ENCODE measurements around the gene ARHGAP31. TPM values are rescaled to one million over a fixed set of nuclear protein-coding genes. Genes with fewer than 3 reads are reported as not detected.
"Not testable (repeated sequence)": the region's sequence is repeated elsewhere in the genome, so short reads cannot be mapped to it uniquely, and the experiment has no call there.

ARHGAP31 gene
- total and polyA plus RNA-seq, 2 experiments from 2014 or later, result 8.1 to 15.3 TPM

GRCh38 chr3:119368298-119368697, 74.1 kb downstream of the ARHGAP31 start:
- no peaks in the 10 kb centered on the region; the same call in 1 of the 2 replicates for H3K36me3 ChIP-seq (ENCODE audit: low read depth)
- H3K9me3 ChIP-seq (ENCODE audit: low read depth), result no peaks in the 10 kb centered on the region
- no peak for DNase-seq
- H3K4me3 ChIP-seq, result no peak overlapping the region
- H3K4me2 ChIP-seq (ENCODE audit: unreplicated experiment), result no peak overlapping the region
- no peak overlapping the region for H3K9ac ChIP-seq
- H3K27ac ChIP-seq, result no peak overlapping the region
- in situ Hi-C loops (cut with MboI), result no loop called here
- 57 to 70% methylated on average over 4 of the region's 4 CpGs for WGBS, 2 experiments (ENCODE audit: low coverage in 1 of 2, low lambda C conversion rate in 2 of 2, missing lambda C conversion rate in 2 of 2)
- H4K20me1 ChIP-seq (ENCODE audit: insufficient read depth), result no peaks in the 10 kb centered on the region
- no peaks in the 10 kb centered on the region for H3F3A ChIP-seq (ENCODE audit: insufficient read depth)
- no peaks in the 10 kb centered on the region for H3K27me3 ChIP-seq (replicated peaks; ENCODE audit: insufficient read depth)
- H3K4me1 ChIP-seq (ENCODE audit: insufficient read depth), result no peaks in the 10 kb centered on the region
- TF ChIP-seq EZH2 (IDR thresholded peaks at IDR 0.05; ENCODE audit: insufficient read depth, poor library complexity, severe bottlenecking), result no peak
- TF ChIP-seq EZH2phosphoT487 (IDR thresholded peaks at IDR 0.05; ENCODE audit: insufficient read depth, low read depth), result no peak
- no peaks in the 10 kb centered on the region for H3K79me2 ChIP-seq (ENCODE audit: insufficient read depth)
- H2AFZ ChIP-seq, result no peak overlapping the region
- no peaks in the 10 kb centered on the region for H3K9me2 ChIP-seq (ENCODE audit: insufficient read depth)

GRCh38 chr3:119371786-119372185, 77.6 kb downstream of the ARHGAP31 start:
- H3K4me2 ChIP-seq (ENCODE audit: unreplicated experiment); H3K9me2 ChIP-seq (ENCODE audit: insufficient read depth); H3K9ac ChIP-seq; H3K27me3 ChIP-seq (replicated peaks; ENCODE audit: insufficient read depth); DNase-seq; H3K9me3 ChIP-seq (ENCODE audit: low read depth); H3K27ac ChIP-seq; H3K4me3 ChIP-seq; H4K20me1 ChIP-seq (ENCODE audit: insufficient read depth); H2AFZ ChIP-seq; H3K4me1 ChIP-seq (ENCODE audit: insufficient read depth); H3F3A ChIP-seq (ENCODE audit: insufficient read depth); H3K36me3 ChIP-seq (ENCODE audit: low read depth); in situ Hi-C loops (cut with MboI); H3K79me2 ChIP-seq (ENCODE audit: insufficient read depth): not testable (repeated sequence)
- 98 to 99% methylated on average over 6 of the region's 6 CpGs for WGBS, 2 experiments (ENCODE audit: low coverage in 1 of 2, low lambda C conversion rate in 2 of 2, missing lambda C conversion rate in 2 of 2)

- peaks cover 3% of the 10 kb centered on the region; the same call in 1 of the 2 replicates for H3K36me3 ChIP-seq (ENCODE audit: low read depth)
- in situ Hi-C loops (cut with MboI), result no loop called here
Observed at GRCh38 chr3:119375106-119375505, 80.9 kb downstream of the ARHGAP31 start.

DNA sequence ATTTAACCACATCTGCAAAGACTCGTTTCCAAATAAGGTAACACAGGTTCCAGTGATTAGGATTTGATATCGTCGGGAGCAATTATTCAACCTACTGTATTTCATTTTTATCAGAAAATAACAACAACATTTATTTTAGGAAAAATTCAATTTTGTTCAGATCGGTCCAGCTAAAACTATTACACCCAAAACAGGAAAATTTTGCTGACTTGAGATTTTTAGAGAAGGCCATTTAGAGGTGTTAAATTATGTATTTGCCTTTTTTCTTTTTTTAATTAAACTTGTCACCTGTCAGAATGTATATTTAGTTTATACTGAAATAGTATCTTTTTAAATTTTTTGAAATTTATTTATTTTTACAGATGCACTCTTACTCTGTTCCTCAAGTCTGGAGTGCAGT, 81.3 kb downstream of the ARHGAP31 start:
- no peaks in the 10 kb centered on the region for H3F3A ChIP-seq (ENCODE audit: insufficient read depth)
- 95 to 97% methylated on average over 4 of the region's 4 CpGs for WGBS, 2 experiments (ENCODE audit: low coverage in 1 of 2, low lambda C conversion rate in 2 of 2, missing lambda C conversion rate in 2 of 2)
- in situ Hi-C loops (cut with MboI), result no loop called here

More at GRCh38 chr3:119375106-119375505, 80.9 kb downstream of the ARHGAP31 start:
- Histone ChIP-seq H4K20me1 (ENCODE audit: insufficient read depth) (no peaks in the 10 kb centered on the region), H3K79me2 (ENCODE audit: insufficient read depth) (no peaks in the 10 kb centered on the region), H3K9ac (no peak overlapping the region), H3K27me3 (replicated peaks; ENCODE audit: insufficient read depth) (no peaks in the 10 kb centered on the region), H3K9me3 (ENCODE audit: low read depth) (no peaks in the 10 kb centered on the region), H3K4me3 (no peak overlapping the region), H3K9me2 (ENCODE audit: insufficient read depth) (no peaks in the 10 kb centered on the region), H3K27ac (no peak overlapping the region), H2AFZ (no peak overlapping the region), H3F3A (ENCODE audit: insufficient read depth) (no peaks in the 10 kb centered on the region), H3K4me1 (ENCODE audit: insufficient read depth) (no peaks in the 10 kb centered on the region), H3K4me2 (ENCODE audit: unreplicated experiment) (no peak overlapping the region)
- no peak for DNase-seq
- 79 to 82% methylated on average over 7 of the region's 7 CpGs for WGBS, 2 experiments (ENCODE audit: low coverage in 1 of 2, low lambda C conversion rate in 2 of 2, missing lambda C conversion rate in 2 of 2)
- no peak for TF ChIP-seq EZH2 (IDR thresholded peaks at IDR 0.05; ENCODE audit: insufficient read depth, poor library complexity, severe bottlenecking)
- no peak for TF ChIP-seq EZH2phosphoT487 (IDR thresholded peaks at IDR 0.05; ENCODE audit: insufficient read depth, low read depth)

DNA sequence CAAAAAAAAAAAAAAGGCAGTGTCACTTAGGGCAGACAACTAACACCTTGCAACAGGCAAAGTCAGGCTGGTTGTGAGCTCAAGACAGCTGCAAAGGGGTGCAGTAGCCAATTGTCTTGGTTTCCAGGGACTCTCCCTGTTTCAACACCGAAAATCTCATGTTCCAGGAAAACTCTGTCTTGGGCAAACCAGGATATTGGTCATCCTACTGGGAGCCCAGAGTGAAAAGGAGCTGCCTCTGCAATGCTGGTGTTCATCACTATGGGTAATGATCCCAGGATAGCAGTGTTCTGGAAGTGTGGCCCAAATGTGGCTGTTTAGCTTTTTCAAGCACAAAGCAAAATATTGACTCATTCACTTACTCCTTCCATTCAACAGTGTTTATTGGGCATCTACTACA, 82.6 kb downstream of the ARHGAP31 start:
- Histone ChIP-seq H3F3A (ENCODE audit: insufficient read depth) (no peaks in the 10 kb centered on the region), H3K27ac (no peak overlapping the region), H3K9ac (no peak overlapping the region), H3K9me3 (ENCODE audit: low read depth) (no peaks in the 10 kb centered on the region), H4K20me1 (ENCODE audit: insufficient read depth) (no peaks in the 10 kb centered on the region), H3K36me3 (ENCODE audit: low read depth) (peaks cover 9% of the 10 kb centered on the region), H3K4me2 (ENCODE audit: unreplicated experiment) (no peak overlapping the region), H3K9me2 (ENCODE audit: insufficient read depth) (no peaks in the 10 kb centered on the region), H3K4me1 (ENCODE audit: insufficient read depth) (no peaks in the 10 kb centered on the region), H2AFZ (no peak overlapping the region), H3K4me3 (no peak overlapping the region), H3K79me2 (ENCODE audit: insufficient read depth) (no peaks in the 10 kb centered on the region), H3K27me3 (replicated peaks; ENCODE audit: insufficient read depth) (no peaks in the 10 kb centered on the region)
- WGBS, 2 experiments (ENCODE audit: low coverage in 1 of 2, low lambda C conversion rate in 2 of 2, missing lambda C conversion rate in 2 of 2), result 43 to 50% methylated on average over 1 of the region's 1 CpG
- in situ Hi-C loops (cut with MboI), result no loop called here
- TF ChIP-seq EZH2 (IDR thresholded peaks at IDR 0.05; ENCODE audit: insufficient read depth, poor library complexity, severe bottlenecking) (no peak), EZH2phosphoT487 (IDR thresholded peaks at IDR 0.05; ENCODE audit: insufficient read depth, low read depth) (no peak)
- peak; percentile 6 for DNase-seq

More for the DNA sequence above, 81.3 kb downstream of the ARHGAP31 start:
- Histone ChIP-seq H3K4me2 (ENCODE audit: unreplicated experiment) (no peak overlapping the region), H2AFZ (no peak overlapping the region), H3K79me2 (ENCODE audit: insufficient read depth) (no peaks in the 10 kb centered on the region), H3K4me3 (no peak overlapping the region), H4K20me1 (ENCODE audit: insufficient read depth) (no peaks in the 10 kb centered on the region), H3K27me3 (replicated peaks; ENCODE audit: insufficient read depth) (no peaks in the 10 kb centered on the region), H3K36me3 (ENCODE audit: low read depth) (peaks cover 3% of the 10 kb centered on the region; the same call in 1 of the 2 replicates), H3K9me2 (ENCODE audit: insufficient read depth) (no peaks in the 10 kb centered on the region), H3K4me1 (ENCODE audit: insufficient read depth) (no peaks in the 10 kb centered on the region), H3K9ac (no peak overlapping the region), H3K9me3 (ENCODE audit: low read depth) (no peaks in the 10 kb centered on the region), H3K27ac (no peak overlapping the region)
- TF ChIP-seq EZH2 (IDR thresholded peaks at IDR 0.05; ENCODE audit: insufficient read depth, poor library complexity, severe bottlenecking), result no peak
- no peak for TF ChIP-seq EZH2phosphoT487 (IDR thresholded peaks at IDR 0.05; ENCODE audit: insufficient read depth, low read depth)
- DNase-seq, result no peak

Data from GM23248 (cell line).